ENCODE data around the gene TBC1D5.

The TBC1D5 gene

GRCh38 chr3:17266846-17267245 lies 475.6 kb downstream of the TBC1D5 start:
- DNase-seq = no peak

- no peak for DNase-seq
Observed at GRCh38 chr3:17261627-17262369, 480.6 kb downstream of the TBC1D5 start.

GRCh38 chr3:17260257-17260656 lies 482.2 kb downstream of the TBC1D5 start:
- no peak for DNase-seq

GRCh38 chr3:17259685-17260084 lies 482.7 kb downstream of the TBC1D5 start:
- DNase-seq = no peak

- DNase-seq = peak; percentile 28
Observed at GRCh38 chr3:17258823-17259436, 483.5 kb downstream of the TBC1D5 start.

- DNase-seq = no peak
Observed at GRCh38 chr3:17257269-17257668, 485.2 kb downstream of the TBC1D5 start.

GRCh38 chr3:17243621-17244020 lies 498.8 kb downstream of the TBC1D5 start:
- DNase-seq = no peak

- DNase-seq = no peak
Observed at GRCh38 chr3:17239417-17239816, 503.0 kb downstream of the TBC1D5 start.

GRCh38 chr3:17238023-17238422 lies 504.4 kb downstream of the TBC1D5 start:
- DNase-seq = no peak

- DNase-seq = no peak
Observed at GRCh38 chr3:17235310-17235709, 507.1 kb downstream of the TBC1D5 start.

- no peak for DNase-seq
Observed at GRCh38 chr3:17234382-17234781, 508.0 kb downstream of the TBC1D5 start.

- DNase-seq = peak; percentile 45
Observed at GRCh38 chr3:17233398-17233800, 509.0 kb downstream of the TBC1D5 start.

- DNase-seq = no peak
Observed at GRCh38 chr3:17232442-17232841, 510.0 kb downstream of the TBC1D5 start.

- no peak for DNase-seq
Observed at GRCh38 chr3:17231537-17232261, 510.7 kb downstream of the TBC1D5 start.

- no peak for DNase-seq
Observed at GRCh38 chr3:17227472-17227871, 515.0 kb downstream of the TBC1D5 start.

GRCh38 chr3:17221529-17221928 lies 520.9 kb downstream of the TBC1D5 start:
- DNase-seq = no peak

GRCh38 chr3:17219593-17219992 lies 522.8 kb downstream of the TBC1D5 start:
- no peak for DNase-seq

- no peak for DNase-seq
Observed at GRCh38 chr3:17218587-17218986, 523.8 kb downstream of the TBC1D5 start.

- DNase-seq = no peak
Observed at GRCh38 chr3:17217588-17217987, 524.8 kb downstream of the TBC1D5 start.

- no peak for DNase-seq
Observed at GRCh38 chr3:17213102-17213501, 529.3 kb downstream of the TBC1D5 start.

GRCh38 chr3:17207979-17208378 lies 534.5 kb downstream of the TBC1D5 start:
- DNase-seq = no peak

- DNase-seq = no peak
Observed at GRCh38 chr3:17207019-17207418, 535.4 kb downstream of the TBC1D5 start.

- no peak for DNase-seq
Observed at GRCh38 chr3:17204049-17204650, 538.3 kb downstream of the TBC1D5 start.

- DNase-seq = no peak
Observed at GRCh38 chr3:17201538-17201937, 540.9 kb downstream of the TBC1D5 start.

Measured in NCI-H146 (cell line).